HG03159 (cell line): Measurements from ENCODE around the gene CHCHD3.

Experiments used
- ATAC-seq: cut with Tn5 transposase; IDR thresholded peaks from one replicate; pipeline ENCODE4 v1.9.1; 2021; ENCODE audit warnings: mild to moderate bottlenecking, moderate library complexity; ENCODE audit not compliant: unreplicated experiment

Gene CHCHD3

DNA sequence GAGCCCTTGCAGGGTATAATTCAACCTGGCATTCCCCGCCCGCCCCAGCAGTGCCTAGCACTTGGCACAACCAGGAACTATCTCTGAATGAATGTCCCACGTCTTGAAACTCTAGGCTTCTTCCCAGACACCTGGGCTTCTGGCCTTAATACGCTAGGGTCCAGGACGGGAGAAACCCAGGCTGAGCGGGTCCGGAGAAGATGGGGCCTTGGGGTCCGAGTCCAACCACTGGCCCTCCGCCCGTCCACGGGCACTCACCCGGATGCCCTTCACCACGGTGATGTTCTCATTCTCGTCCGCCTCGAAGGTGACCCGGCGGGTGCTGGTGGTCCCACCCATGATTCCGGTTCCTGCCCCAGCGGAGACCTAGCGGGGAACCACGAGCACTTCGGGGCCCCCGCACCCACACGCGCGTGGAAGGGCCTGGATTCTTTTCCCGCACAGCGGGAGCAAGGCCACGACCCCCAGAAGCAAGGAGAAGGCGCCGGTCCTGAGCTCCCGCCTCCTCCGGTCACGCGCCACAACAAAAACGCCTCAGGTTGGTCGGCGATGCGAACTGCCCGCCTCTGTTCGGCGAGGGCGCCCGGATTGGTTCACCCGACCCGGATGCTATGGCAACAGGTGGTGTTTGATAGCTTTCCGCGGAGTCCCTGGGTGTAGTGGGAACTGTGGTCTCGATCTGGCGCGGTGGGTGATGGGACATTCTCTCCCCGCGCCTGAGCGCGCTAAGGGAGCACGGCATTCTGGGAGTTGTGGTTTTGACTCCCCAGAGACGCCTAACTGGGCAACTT is at the start of gene CHCHD3:
Gene CHCHD3, minus strand, starts transcription at position 492 of the 791 bp plus-strand sequence. Its CDS starts 153 bp downstream, at position 339.
- ATAC-seq: peak; percentile 100

DNA sequence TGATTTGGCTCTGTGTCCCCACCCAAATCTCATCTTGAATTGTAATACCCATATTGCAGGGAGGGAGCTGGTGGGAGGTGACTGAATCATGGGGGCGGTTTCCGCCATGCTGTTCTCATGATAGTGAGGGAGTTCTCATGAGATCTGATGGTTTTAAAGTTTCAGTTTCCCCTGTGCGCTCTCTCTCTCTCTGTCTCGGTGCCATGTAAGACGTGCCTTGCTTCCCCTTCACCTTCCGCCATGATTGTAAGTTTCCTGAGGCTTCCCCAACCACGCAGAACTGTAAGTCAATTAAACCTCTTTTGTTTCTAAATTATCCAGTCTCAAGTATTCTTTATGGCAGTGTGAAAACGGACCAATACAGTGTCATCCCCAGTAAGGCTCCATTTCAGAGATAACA is 48.3 kb upstream of the CHCHD3 start:
- ATAC-seq: no peak

DNA sequence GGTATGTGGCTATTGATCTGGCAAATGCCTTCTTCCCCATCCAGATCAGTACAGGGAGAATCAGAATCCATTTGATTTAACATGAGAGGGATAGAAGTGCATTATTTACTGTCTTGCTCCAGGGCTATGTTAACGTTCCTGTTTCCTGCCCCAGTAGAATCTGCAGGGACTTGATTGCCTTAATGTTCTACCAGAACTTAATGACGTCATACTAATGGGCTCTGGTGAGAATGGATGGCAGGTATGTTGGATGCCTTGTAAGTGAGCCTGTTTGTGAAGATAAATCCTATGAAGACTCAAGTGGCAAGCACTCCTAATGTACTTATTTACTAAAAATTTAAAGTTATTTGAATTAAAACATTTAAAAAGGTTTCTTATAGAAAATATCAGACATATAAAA is 44.5 kb upstream of the CHCHD3 start:
- ATAC-seq: no peak

DNA sequence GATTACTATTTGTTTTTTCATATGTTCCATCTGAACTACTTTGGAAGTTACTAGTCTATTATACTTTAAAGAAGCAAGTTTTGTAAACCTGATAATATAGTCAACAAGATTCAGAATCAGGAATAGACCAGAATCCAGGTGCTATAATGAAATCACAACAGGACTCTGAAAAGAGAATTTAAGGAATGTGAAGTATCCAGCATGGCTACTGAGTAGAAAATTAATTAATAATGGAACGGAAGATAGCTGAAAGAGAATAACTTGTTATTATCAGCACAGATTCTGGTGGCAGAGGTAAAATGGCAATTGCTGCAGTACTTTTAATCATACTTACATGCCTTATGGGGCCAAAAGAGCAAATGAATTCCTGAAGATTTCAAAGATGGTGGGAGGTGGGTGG is 43.1 kb upstream of the CHCHD3 start:
- ATAC-seq: no peak

DNA sequence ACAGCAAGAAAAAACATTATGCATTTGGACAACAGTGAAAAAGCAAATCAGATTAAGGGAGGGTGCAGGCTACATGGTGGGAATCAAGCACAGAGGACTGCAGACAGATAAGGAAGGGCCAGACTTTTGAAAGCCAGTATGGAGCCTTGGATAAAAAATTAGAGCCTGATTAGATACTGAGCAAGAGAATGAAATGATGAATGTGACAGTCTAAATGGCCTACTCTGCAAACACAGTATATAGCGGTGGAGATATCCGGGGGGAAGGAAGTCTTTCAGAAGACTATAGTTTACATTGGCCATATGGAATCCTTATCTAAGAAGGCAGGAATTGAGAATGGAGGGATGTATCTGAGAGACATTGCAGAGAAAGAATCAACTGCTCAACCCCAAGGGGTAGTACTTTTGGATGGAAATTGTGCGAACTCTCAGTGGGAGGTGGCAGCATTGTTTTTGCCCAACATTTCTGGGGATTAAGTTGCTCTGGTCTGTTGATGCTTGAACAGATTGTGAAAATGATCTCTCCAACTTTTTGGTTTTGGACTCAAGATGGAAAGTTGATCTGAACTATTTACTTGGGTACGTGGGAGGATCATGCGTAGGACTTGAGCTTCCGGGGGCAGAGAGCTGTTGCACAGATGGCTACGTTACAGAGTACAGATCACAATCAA is 39.4 kb upstream of the CHCHD3 start:
- ATAC-seq: no peak

DNA sequence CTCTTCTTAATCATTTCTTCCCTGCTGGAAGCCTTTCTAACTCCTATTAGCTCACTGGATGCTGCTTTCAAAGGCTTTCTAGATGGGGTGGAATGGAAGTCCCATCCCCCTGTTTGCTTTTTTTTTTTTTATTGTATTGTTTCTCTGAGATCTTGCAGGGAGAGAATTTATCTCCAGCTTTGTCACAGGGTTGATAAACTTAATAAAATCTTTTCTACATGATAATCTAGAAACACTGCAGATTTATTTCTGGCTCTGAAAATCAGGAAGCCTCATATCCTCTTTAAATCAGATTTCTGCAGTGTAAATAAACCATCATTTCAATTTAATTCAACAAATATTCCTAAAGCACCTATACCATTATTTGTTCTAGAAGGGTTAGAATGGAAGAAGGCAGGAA is 37.2 kb upstream of the CHCHD3 start:
- no peak for ATAC-seq

DNA sequence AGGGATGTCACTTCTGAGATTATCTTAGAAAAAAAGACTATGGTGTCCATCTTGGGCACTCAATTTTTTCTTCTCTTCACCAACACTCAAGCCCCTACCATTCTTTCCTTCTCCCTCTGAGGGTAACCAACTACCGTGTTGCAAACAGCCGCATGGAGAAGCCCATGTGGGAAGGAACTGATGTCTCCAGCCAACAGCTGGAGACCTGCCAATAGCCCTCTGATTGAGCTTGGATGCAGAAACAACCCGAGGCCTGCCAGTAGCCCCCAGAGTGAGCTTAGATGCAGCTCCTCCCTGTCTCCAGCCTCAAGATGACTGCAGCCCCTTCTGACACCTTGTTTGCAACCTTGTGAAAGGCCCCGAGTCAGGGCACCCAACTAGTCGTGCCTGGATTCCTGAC is 36.4 kb upstream of the CHCHD3 start:
- ATAC-seq: no peak

DNA sequence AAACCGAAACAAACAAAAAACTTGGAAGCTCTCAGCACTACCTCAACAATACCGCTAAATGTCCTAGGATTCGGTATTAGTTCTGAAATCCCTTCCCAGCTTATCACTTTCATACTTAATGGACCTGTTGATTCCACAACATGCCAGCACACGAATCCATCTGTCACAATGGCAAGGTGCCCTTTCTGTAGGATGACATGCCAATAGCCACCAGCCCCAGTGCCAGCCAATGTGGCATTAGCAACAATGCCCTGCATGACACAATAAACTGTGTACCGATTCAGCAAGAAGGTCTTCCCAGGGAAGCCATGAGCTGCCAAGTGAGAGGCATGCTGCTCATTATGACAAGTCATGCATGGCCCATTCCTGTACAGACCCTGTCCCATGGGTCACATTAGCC is 35.6 kb upstream of the CHCHD3 start:
- ATAC-seq: no peak

DNA sequence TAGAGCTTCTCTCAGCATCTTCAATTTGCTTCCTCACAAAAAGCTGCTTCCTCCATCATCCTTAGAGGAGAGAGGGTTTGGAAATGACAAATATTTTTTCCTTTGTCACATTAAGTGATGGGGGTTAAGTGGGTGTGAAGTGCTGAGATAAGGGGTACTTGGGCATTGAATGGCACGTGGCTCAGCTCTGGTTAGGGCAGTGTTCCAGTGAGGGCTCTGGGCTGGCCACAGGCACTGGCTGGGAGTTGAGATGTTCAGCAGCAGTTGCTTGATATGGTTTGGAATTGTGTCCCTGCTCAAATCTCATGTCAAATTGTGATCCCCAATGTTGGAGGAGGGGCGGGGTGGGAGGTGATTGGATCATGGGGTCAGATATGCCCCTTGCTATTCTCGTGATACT is 33.7 kb upstream of the CHCHD3 start:
- no peak for ATAC-seq

DNA sequence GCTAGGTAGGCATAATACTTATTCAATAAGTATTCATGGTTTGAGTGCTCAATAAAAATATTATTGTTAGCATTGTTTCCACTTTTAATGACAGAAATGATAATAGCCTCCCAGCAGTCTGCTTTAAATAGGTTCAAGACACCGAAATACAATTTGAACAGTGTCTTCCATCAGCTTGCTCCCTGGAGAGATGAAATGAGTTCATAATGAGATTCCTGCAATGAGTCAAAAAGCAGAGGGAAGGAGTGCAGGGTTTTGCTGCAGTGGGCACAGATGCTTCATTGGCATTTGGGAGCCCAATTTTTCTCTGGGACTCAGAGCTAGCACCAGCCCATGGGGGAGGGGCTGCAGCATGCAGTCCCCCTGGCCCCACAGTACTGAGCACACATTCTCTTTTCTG is 32.6 kb upstream of the CHCHD3 start:
- ATAC-seq: no peak

DNA sequence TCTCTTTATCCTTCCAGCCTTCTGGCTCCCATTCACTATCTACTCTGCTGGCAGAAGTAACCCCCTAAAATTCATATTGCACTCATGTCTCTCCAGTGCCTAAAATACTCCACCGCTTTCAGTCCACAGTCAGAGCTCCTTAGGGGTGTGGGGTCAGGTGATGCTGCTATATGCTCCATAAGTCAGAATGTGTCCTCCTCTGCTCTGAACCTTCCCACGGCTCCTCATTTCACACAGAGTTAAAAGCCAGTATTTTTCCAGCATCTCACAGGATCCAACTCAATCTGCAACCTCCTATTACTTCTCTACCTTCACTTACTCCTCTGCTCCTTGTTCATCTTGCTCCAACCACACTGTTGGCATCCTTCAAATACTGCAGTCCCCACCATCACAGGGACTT is 31.1 kb upstream of the CHCHD3 start:
- no peak for ATAC-seq

DNA sequence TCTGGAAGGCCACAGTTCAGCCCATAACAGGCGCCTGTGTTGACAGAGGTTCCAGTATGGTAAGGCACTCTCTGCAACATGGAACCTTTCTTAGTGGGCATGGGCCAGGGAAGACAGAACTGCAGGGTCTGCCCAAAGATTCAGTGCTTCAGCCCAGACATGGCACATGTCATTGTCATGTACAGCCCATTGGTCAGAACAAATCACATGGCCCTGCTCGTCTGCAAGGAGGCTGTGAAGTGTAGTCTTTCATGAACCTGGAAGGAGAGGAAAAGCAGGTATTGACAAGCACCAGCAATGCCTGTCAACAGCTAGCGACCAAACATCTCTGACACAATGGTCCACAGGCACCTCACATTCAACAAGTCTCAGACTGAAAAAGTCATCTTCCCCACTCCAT is 30.4 kb upstream of the CHCHD3 start:
- ATAC-seq: no peak

DNA sequence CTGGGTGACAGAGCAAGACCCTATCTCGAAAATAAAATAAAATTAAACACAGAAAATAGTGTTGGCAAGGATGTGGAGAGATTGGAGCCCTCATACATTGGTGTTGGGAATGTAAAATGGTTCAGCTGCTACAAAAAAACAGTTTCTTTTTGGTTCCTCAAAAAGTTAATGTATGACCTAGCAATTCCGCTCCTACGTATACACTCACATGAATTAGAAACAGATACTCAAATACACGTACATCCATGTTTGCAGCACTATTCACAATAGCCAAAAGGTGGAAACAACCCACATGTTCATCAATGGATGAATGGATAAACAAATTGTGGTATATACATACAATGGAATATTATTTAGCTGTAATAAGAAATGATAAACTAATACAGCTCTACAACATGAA is 28.4 kb upstream of the CHCHD3 start:
- ATAC-seq: no peak

DNA sequence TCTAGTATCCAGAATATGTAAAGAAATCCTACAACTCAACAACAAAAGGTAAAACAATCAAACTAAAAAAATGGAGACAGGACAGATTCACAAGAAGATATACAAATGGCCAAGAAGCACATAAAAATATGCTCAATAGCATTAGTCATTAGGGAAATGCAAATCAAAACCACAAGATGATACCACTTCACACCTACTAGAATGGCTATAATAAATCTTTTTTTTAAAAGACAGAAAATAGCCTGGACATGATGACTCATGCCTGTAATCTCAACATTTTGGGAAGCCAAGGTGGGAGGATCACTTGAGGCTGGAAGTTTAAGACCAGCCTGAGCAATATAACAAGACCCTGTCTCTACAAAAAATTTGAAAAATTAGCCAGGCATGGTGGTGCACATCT is 27.9 kb upstream of the CHCHD3 start:
- ATAC-seq: no peak

DNA sequence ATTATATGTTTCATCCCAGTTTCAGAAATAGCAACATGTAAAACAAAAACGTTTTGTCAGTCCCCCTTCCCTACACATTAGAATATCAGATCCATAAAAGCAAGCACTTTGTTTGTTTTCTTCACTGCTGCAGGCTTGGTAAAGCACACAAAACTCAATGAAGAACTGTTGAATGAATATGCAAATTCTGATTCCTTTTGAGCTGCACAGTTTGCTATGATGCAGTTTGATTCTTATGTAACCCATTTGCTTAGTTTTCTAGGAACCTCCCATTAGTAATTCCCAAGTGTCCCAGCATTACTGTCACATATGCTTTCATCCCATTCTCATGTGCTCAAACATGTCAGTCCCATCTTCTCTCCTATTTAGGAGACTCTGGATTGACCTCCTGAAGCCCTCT is 26.1 kb upstream of the CHCHD3 start:
- ATAC-seq: no peak

DNA sequence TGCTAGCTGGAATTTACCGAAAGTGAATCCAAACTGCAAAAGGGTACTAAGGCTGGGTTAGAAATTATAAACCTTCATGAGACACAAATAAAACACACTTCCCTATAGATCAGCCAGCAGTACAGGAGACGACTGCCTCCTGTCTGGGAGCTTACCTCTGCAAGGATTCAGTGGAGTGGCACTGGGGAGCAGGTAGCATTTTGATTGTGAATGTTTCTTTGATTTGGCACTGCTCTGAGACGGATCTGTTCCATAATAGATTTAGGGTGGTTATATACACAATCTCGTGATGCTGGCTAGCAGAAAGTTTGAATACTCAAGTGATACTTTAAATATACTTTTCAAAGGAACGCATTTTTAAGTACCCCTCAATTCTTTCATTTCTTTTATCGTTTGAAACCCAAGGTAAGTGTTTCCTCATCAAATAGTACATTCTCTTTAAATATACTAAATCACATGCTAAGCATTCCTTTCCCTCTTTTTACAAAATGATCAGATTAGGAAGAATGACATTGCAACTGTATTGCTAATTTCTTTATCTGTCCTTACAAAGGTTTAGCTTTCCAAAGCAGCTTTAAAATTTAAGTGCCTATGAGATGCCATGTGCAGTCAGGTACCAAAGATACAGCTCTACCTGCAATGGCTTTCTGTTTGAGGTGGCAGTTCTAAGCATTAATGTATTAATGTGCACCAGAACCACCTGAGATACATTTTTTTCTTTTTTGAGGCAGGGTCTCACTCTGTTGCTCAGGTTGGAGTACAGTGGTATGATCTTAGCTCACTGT is 20.6 kb upstream of the CHCHD3 start:
- no peak for ATAC-seq

DNA sequence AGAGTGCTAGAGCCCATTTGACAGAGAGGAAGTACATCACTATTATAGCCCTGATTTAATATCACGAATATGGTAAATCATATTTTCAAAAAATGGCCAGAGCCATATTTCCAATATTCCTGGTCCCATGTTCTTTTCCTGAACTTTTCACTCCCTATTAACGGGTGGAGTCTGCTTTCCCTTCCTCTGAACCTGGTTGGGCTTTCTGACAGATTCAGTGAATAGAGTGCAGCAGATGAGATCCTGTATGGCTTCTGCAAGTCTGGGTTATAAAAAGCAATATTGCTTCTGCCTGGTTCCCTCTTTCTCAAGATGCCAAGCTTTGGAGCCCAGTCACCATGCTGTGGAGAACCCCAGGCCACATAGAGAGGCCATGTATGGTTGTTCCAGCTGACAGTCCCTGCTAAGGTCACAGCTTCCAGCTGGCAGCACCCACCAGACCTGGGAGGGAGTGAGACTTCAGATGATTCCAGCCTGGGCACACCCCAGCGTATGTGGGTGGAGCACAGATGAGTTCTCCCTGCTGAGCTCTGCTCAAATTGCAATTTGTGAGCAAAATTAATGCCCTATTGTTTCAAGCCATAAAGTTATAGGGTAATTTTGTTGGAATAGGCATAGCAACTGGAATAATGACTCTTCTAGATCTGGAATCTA is 17.9 kb upstream of the CHCHD3 start:
- ATAC-seq: no peak

DNA sequence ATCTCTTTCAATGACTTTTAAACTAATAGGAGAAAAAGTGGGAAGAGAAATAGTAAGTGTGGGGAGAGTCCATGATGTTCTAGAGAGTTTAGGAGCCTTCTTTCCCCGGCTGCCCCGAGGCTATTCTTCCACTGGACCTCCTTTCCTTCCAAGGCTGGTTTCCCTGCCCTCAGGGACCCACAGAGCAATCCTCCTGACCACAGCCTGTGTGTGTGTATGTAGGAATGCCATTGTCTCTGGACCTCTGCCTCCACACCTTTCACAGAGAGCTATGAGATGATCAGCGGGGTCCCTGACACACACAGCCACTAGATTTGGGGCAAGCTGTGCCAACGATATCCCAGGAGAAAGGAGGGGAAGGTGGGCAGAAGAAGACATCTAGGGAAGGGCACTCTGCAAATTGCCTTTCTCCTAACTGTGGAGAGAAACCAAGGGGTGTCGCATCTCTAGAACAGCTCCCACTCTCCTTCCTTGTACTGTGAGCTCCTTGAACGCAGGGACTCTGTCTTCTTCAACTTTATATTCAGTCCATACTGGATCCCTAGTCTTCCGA is 13.3 kb upstream of the CHCHD3 start:
- no peak for ATAC-seq

DNA sequence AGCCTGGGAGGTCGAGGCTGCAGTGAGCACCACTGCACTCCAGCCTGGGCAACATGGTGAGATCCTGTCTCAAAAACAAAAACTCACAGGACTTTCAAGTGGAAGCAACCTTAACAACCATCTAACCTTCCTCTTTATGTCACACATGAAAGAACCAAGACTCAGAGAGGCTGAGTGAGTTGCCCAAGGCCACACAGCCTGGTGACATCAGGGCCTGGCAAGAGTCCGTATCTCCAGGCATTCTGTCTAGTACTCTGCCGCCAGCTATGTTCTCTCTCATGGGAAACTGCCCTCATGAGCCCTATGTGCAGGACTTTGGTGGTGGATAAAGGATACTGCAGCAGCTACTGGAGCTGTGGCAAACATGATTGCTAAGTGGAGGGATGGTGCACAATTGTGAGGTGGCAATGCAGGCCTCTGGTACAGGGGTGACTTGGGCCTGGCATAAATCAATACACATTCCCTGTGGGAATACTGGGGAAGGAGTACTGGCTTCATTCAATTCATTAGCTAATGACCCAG is 10.1 kb upstream of the CHCHD3 start:
- ATAC-seq: no peak

DNA sequence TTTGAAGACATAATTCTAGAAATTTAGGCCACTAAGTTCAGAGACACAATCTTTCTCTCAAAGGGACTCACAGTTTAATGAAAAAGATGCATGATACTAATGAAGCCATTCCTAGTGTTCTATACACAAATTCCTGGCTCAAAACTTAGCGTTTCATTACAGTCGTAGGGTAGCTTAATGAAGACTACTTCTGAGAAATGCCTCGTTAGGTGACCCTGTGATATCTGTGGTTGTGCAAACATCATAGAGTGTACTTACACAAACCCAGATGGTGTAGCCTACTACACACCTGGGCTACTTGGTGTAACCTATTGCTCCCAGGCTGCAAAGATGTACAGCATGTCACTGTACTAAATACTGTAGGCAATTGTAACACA is 488 bp upstream of the CHCHD3 start:
- peak; percentile 0 for ATAC-seq

DNA sequence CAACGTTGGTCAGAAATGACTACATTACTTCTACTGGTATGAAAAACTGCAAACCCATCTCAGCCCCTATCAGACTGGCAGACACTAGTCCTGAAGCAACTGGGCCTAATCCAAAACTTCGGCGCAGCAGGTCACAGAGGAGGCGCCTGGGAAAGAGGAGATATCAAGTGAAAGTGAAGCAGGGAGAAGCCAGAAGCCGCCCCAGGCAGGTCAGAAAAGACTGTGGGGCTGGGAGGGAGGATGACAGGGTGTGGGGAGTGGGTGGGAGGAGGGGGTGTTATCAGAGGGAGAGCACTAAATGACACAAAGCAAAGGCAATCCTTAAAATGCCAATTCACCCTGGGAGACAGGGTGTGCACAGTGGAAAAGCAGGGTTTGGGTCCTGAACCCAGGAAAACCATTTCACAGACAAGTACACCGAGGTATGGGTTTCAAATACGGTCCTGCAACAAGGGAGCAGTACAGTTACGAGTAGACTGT is 731 bp downstream of the CHCHD3 start:
- ATAC-seq: no peak
